CD4-positive, alpha-beta memory T cell (primary cell): ENCODE data around the gene AGBL4. TPM values are rescaled to one million over a fixed set of nuclear protein-coding genes. Genes with fewer than 3 reads are reported as not detected.

Experiments used
- CTCF ChIA-PET: fragments of 350-600 bp; sonication (Branson Sonifier 250); formaldehyde crosslinking; loops from one replicate; lab custom pipeline; 2021; ENCODE audit warnings: inconsistent platforms; ENCODE audit not compliant: partially characterized antibody; lab: Charles Lee
- POLR2A ChIA-PET: fragments of 350-600 bp; sonication (Branson Sonifier 250); formaldehyde crosslinking; loops from one replicate; lab custom pipeline; 2021; ENCODE audit not compliant: partially characterized antibody; lab: Charles Lee
- DNase-seq, 5 donors: peaks; one replicate each; pipeline versions ENCODE4 v3.0.0 to v3.0.0-alpha.2; 2020 to 2022; ENCODE audit warnings: mixed read lengths in 1 of 5
- H3K27ac ChIP-seq: one replicate; pipeline ENCODE4 v1.7.0; 2013; ENCODE audit warnings: low read depth, low read length
- H3K27me3 ChIP-seq: 2 replicates; pipeline ENCODE4 v1.7.0; 2013; ENCODE audit warnings: mild to moderate bottlenecking, low read length, moderate library complexity; ENCODE audit not compliant: insufficient read depth
- H3K36me3 ChIP-seq: 2 replicates; pipeline ENCODE4 v1.7.0; 2013; ENCODE audit warnings: mild to moderate bottlenecking, low read length, moderate library complexity; ENCODE audit not compliant: insufficient read depth
- H3K4me1 ChIP-seq: 2 replicates; pipeline ENCODE4 v1.7.0; 2013; ENCODE audit warnings: mild to moderate bottlenecking, low read length, moderate library complexity; ENCODE audit not compliant: insufficient read depth
- H3K4me3 ChIP-seq, 2 donors: one replicate each; pipeline ENCODE4 v1.7.0; 2013; ENCODE audit warnings: low read length in 2 of 2, mild to moderate bottlenecking in 1 of 2
- H3K9me3 ChIP-seq, 2 donors: one replicate each; pipeline ENCODE4 v1.7.0; 2013; ENCODE audit warnings: low read length in 2 of 2, control low read depth in 1 of 2; ENCODE audit not compliant: control insufficient read depth in 1 of 2
- H3K27ac Mint-ChIP-seq, 7 donors: one replicate each; pipeline ENCODE4 v1.8.0; 2020 to 2021; ENCODE audit warnings: mixed read lengths in 7 of 7, mild to moderate bottlenecking in 6 of 7, inconsistent platforms in 3 of 7, moderate library complexity in 3 of 7
- H3K27me3 Mint-ChIP-seq, 2 donors: one replicate each; pipeline ENCODE4 v1.8.0; 2020 to 2021; ENCODE audit warnings: mixed read lengths in 2 of 2
- H3K36me3 Mint-ChIP-seq, 2 donors: one replicate each; pipeline ENCODE4 v1.8.0; 2020 to 2021; ENCODE audit warnings: mixed read lengths in 2 of 2, inconsistent platforms in 1 of 2, mild to moderate bottlenecking in 1 of 2
- H3K4me1 Mint-ChIP-seq, 4 donors: one replicate each; pipeline ENCODE4 v1.8.0; 2020 to 2021; ENCODE audit warnings: mixed read lengths in 4 of 4, mild to moderate bottlenecking in 1 of 4
- H3K4me3 Mint-ChIP-seq, 8 donors: one replicate each; pipeline ENCODE4 v1.8.0; 2020 to 2021; ENCODE audit warnings: mixed read lengths in 8 of 8, mild to moderate bottlenecking in 7 of 8, moderate library complexity in 6 of 8, inconsistent platforms in 3 of 8
- H3K9me3 Mint-ChIP-seq, 8 donors: one replicate each; pipeline ENCODE4 v1.8.0; 2020 to 2021; ENCODE audit warnings: mixed read lengths in 8 of 8, mild to moderate bottlenecking in 5 of 8, inconsistent platforms in 3 of 8, moderate library complexity in 1 of 8
- intact Hi-C: fragments of 100-400 bp; cut with micrococcal nuclease; formaldehyde crosslinking; loops from one replicate; pipeline ENCODE4 v1.15.1; 2023
- polyA plus RNA-seq, 2 donors: library from polyadenylated mRNA; unstranded; fragments of 300-500 nt; fragmentation: Illumina TruSeq; gene quantifications; one replicate each; pipeline ENCODE4 v1.2.3, GENCODE V29; 2021
- total RNA-seq, 2 experiments: library from RNA; stranded (reverse); gene quantifications; one replicate each; pipeline ENCODE4 v1.2.3, GENCODE V29; 2021

Gene AGBL4
- total and polyA plus RNA-seq, 4 experiments from 2014 or later, result not detected

- H3K9me3 ChIP-seq, result no peaks in the 10 kb centered on the region
- Mint-ChIP-seq H3K4me3 (no peak overlapping the region), H3K9me3 (peaks cover 0 to 3% (median 0%) of the 10 kb centered on the region in 8 donors), H3K27me3 (no peaks in the 10 kb centered on the region), H3K36me3 (no peaks in the 10 kb centered on the region), H3K4me1 (no peaks in the 10 kb centered on the region), H3K27ac (no peak overlapping the region)
- H3K27ac ChIP-seq, result no peak overlapping the region
- DNase-seq, result no peak
- ChIA-PET CTCF (no interaction called here), POLR2A (no interaction called here)
- no peaks in the 10 kb centered on the region for H3K27me3 ChIP-seq
- H3K36me3 ChIP-seq, result no peaks in the 10 kb centered on the region
- no peaks in the 10 kb centered on the region for H3K4me1 ChIP-seq
- intact Hi-C loops, result no loop called here
- no peak overlapping the region for H3K4me3 ChIP-seq
These were observed 1077.7 kb downstream of the AGBL4 start for GRCh38 chr1:48946070-48946469.

- Mint-ChIP-seq H3K27me3 (no peaks in the 10 kb centered on the region), H3K27ac (peak overlapping the region in 1 of 7 donors; percentile 48), H3K9me3 (peaks cover 0 to 3% (median 0%) of the 10 kb centered on the region in 8 donors), H3K4me3 (no peak overlapping the region), H3K4me1 (no peaks in the 10 kb centered on the region), H3K36me3 (no peaks in the 10 kb centered on the region)
- H3K27me3 ChIP-seq, result no peaks in the 10 kb centered on the region
- DNase-seq, result no peak
- no peak overlapping the region for H3K4me3 ChIP-seq
- CTCF ChIA-PET, result no interaction called here
- no peaks in the 10 kb centered on the region for H3K4me1 ChIP-seq
- H3K36me3 ChIP-seq, result no peaks in the 10 kb centered on the region
- no peaks in the 10 kb centered on the region for H3K9me3 ChIP-seq
- intact Hi-C loops, result no loop called here
- POLR2A ChIA-PET, result no interaction called here
- no peak overlapping the region for H3K27ac ChIP-seq
These were observed 1078.9 kb downstream of the AGBL4 start for GRCh38 chr1:48944811-48945210.

DNA sequence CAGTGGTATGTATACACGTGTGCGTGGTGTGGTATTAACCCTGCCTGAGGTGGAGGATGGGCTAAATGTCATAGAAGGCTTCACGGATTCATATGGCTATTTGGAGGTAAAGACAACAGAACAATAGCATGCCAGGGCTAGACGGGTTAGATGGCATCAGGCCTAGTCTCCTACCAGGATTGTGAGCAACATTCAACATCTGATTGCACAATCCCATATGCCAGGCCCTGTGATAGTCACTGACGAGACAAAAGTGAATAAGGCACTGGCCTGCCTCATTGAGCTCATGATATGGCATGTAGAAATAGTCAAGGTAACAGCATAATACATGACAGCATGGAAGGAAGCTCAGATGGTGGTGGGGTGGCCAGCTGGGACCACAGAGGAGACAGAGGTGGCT lies 1079.9 kb downstream of the AGBL4 start:
- intact Hi-C loops, result no loop called here
- Histone ChIP-seq H3K36me3 (no peaks in the 10 kb centered on the region), H3K4me1 (no peaks in the 10 kb centered on the region), H3K9me3 (no peaks in the 10 kb centered on the region), H3K27me3 (no peaks in the 10 kb centered on the region), H3K27ac (no peak overlapping the region), H3K4me3 (no peak overlapping the region)
- no peaks in the 10 kb centered on the region for H3K4me1 Mint-ChIP-seq
- ChIA-PET CTCF (no interaction called here), POLR2A (no interaction called here)
- peaks cover 0 to 3% (median 0%) of the 10 kb centered on the region in 8 donors for H3K9me3 Mint-ChIP-seq
- DNase-seq, result no peak
- no peaks in the 10 kb centered on the region for H3K27me3 Mint-ChIP-seq
- H3K4me3 Mint-ChIP-seq, result no peak overlapping the region
- H3K36me3 Mint-ChIP-seq, result no peaks in the 10 kb centered on the region
- no peak overlapping the region for H3K27ac Mint-ChIP-seq

DNA sequence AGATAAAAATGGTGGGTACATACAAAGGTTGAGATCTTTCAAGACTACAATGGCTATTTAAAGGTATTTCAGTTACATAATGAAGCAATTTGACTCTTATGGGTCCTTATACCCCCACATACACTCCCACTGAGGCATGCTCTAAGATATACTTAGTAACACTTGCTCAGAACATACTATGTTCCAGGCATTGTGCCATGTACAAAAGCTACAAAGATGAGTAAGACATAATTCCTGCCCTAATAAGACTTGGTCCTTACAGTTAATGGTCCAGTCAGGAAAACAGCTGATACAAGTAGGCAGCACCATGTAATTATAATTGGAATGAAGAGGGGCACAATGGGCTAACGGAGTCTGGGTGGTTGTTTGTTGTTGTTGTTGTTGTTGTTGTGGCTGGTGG lies 1080.4 kb downstream of the AGBL4 start:
- no peaks in the 10 kb centered on the region for H3K9me3 ChIP-seq
- Mint-ChIP-seq H3K36me3 (no peaks in the 10 kb centered on the region), H3K27me3 (no peaks in the 10 kb centered on the region), H3K27ac (no peak overlapping the region), H3K4me1 (no peaks in the 10 kb centered on the region), H3K9me3 (peaks cover 0 to 3% (median 0%) of the 10 kb centered on the region in 8 donors), H3K4me3 (no peak overlapping the region)
- intact Hi-C loops, result no loop called here
- H3K4me1 ChIP-seq, result no peaks in the 10 kb centered on the region
- H3K4me3 ChIP-seq, result no peak overlapping the region
- no peaks in the 10 kb centered on the region for H3K36me3 ChIP-seq
- H3K27ac ChIP-seq, result no peak overlapping the region
- ChIA-PET POLR2A (no interaction called here), CTCF (no interaction called here)
- DNase-seq, result no peak
- no peaks in the 10 kb centered on the region for H3K27me3 ChIP-seq

- peaks cover 0 to 3% (median 0%) of the 10 kb centered on the region in 8 donors for H3K9me3 Mint-ChIP-seq
- H3K27me3 Mint-ChIP-seq, result no peaks in the 10 kb centered on the region
- Histone ChIP-seq H3K36me3 (no peaks in the 10 kb centered on the region), H3K27me3 (no peaks in the 10 kb centered on the region), H3K4me1 (no peaks in the 10 kb centered on the region), H3K27ac (no peak overlapping the region), H3K9me3 (no peaks in the 10 kb centered on the region), H3K4me3 (no peak overlapping the region)
- H3K4me1 Mint-ChIP-seq, result no peaks in the 10 kb centered on the region
- intact Hi-C loops, result no loop called here
- H3K4me3 Mint-ChIP-seq, result no peak overlapping the region
- POLR2A ChIA-PET, result no interaction called here
- no peak overlapping the region for H3K27ac Mint-ChIP-seq
- DNase-seq, result no peak
- CTCF ChIA-PET, result no interaction called here
- no peaks in the 10 kb centered on the region for H3K36me3 Mint-ChIP-seq
These were observed 1082.6 kb downstream of the AGBL4 start for GRCh38 chr1:48940962-48941732.

- CTCF ChIA-PET, result no interaction called here
- no peak overlapping the region for H3K4me3 Mint-ChIP-seq
These were observed 1083.4 kb downstream of the AGBL4 start for GRCh38 chr1:48940354-48940753.

GRCh38 chr1:48939828-48940227 lies 1083.9 kb downstream of the AGBL4 start:
- CTCF ChIA-PET, result no interaction called here

More at GRCh38 chr1:48940354-48940753, 1083.4 kb downstream of the AGBL4 start:
- Mint-ChIP-seq H3K27ac (no peak overlapping the region), H3K27me3 (no peaks in the 10 kb centered on the region), H3K9me3 (peaks cover 0 to 2% (median 0%) of the 10 kb centered on the region in 8 donors), H3K4me1 (no peaks in the 10 kb centered on the region), H3K36me3 (no peaks in the 10 kb centered on the region)
- no peaks in the 10 kb centered on the region for H3K36me3 ChIP-seq
- H3K9me3 ChIP-seq, result no peaks in the 10 kb centered on the region
- intact Hi-C loops, result no loop called here
- POLR2A ChIA-PET, result no interaction called here
- H3K27ac ChIP-seq, result no peak overlapping the region
- H3K4me3 ChIP-seq, result no peak overlapping the region
- no peaks in the 10 kb centered on the region for H3K27me3 ChIP-seq
- H3K4me1 ChIP-seq, result no peaks in the 10 kb centered on the region
- DNase-seq, result no peak

More at GRCh38 chr1:48939828-48940227, 1083.9 kb downstream of the AGBL4 start:
- Mint-ChIP-seq H3K27me3 (no peaks in the 10 kb centered on the region), H3K4me3 (no peak overlapping the region), H3K4me1 (no peaks in the 10 kb centered on the region), H3K27ac (no peak overlapping the region), H3K36me3 (no peaks in the 10 kb centered on the region), H3K9me3 (peaks cover 0 to 2% (median 0%) of the 10 kb centered on the region in 8 donors)
- no peak for DNase-seq
- H3K9me3 ChIP-seq, result no peaks in the 10 kb centered on the region
- no peaks in the 10 kb centered on the region for H3K36me3 ChIP-seq
- POLR2A ChIA-PET, result no interaction called here
- no peak overlapping the region for H3K27ac ChIP-seq
- H3K4me3 ChIP-seq, result no peak overlapping the region
- intact Hi-C loops, result no loop called here
- no peaks in the 10 kb centered on the region for H3K4me1 ChIP-seq
- H3K27me3 ChIP-seq, result no peaks in the 10 kb centered on the region
